GM21423 (cell line): ENCODE measurements around the gene LRP1.

Experiments used
- ATAC-seq: cut with Tn5 transposase; IDR thresholded peaks from one replicate; pipeline ENCODE4 v1.9.1; 2021; ENCODE audit warnings: mild to moderate bottlenecking, moderate library complexity; ENCODE audit not compliant: unreplicated experiment

LRP1 gene

GRCh38 chr12:57219993-57220754 is 91.9 kb downstream of the LRP1 start:
- no peak for ATAC-seq

GRCh38 chr12:57220770-57221168 is 92.5 kb downstream of the LRP1 start:
- ATAC-seq = no peak

GRCh38 chr12:57221169-57221917 is 93.1 kb downstream of the LRP1 start:
- ATAC-seq = no peak

GRCh38 chr12:57222286-57223190 is 94.3 kb downstream of the LRP1 start:
- ATAC-seq = no peak

GRCh38 chr12:57223191-57224165 is 95.2 kb downstream of the LRP1 start:
- ATAC-seq = no peak

GRCh38 chr12:57224278-57224972 is 96.1 kb downstream of the LRP1 start:
- ATAC-seq = no peak

- no peak for ATAC-seq
Observed at GRCh38 chr12:57224973-57225679, 96.8 kb downstream of the LRP1 start.

GRCh38 chr12:57225680-57226210 is 97.5 kb downstream of the LRP1 start:
- ATAC-seq = no peak

GRCh38 chr12:57226588-57227314 is 98.5 kb downstream of the LRP1 start:
- ATAC-seq = no peak

- no peak for ATAC-seq
Observed at GRCh38 chr12:57227315-57228115, 99.2 kb downstream of the LRP1 start.

- ATAC-seq = peak; percentile 5
Observed at GRCh38 chr12:57229046-57229633, 100.9 kb downstream of the LRP1 start.

GRCh38 chr12:57229634-57230380 is 101.5 kb downstream of the LRP1 start, which contains the start of gene SHMT2:
Gene SHMT2, plus strand, starts transcription at chr12:57229711. Its CDS starts 68 bp downstream, at chr12:57229779.
- peak; percentile 68 for ATAC-seq

GRCh38 chr12:57230381-57231155 is 102.3 kb downstream of the LRP1 start:
- no peak for ATAC-seq

GRCh38 chr12:57231276-57232021 is 103.2 kb downstream of the LRP1 start:
- ATAC-seq = no peak
